PC-9 (cell line): ENCODE data around the gene KRTAP5-5. TPM values are rescaled to one million over a fixed set of nuclear protein-coding genes. Genes with fewer than 3 reads are reported as not detected.
"Not testable (repeated sequence)": the region's sequence is repeated elsewhere in the genome, so short reads cannot be mapped to it uniquely, and the experiment has no call there.

Experiments used
- BruUV-seq: library from RNA; stranded (reverse); fragments of 400-500 nt; replicated peaks from 2 replicates; lab custom pipeline; 2021; lab: Mats Ljungman, UMichigan
- CTCF ChIA-PET: fragments of 300-600 bp; sonication (Branson Sonifier 250); formaldehyde crosslinking; loops from one replicate; lab custom pipeline; 2022; ENCODE audit warnings: antibody characterized with exemption; lab: Charles Lee
- POLR2A ChIA-PET: fragments of 300-600 bp; sonication (Branson Sonifier 250); formaldehyde crosslinking; loops from one replicate; lab custom pipeline; 2022; ENCODE audit warnings: antibody characterized with exemption; ENCODE audit not compliant: unreplicated experiment; lab: Charles Lee
- DNase-seq, 2 experiments: peaks; one replicate each; pipeline versions ENCODE4 v3.0.0 to v3.0.0-alpha.2; 2015 to 2022; ENCODE audit warnings: mixed read lengths in 1 of 2
- H2AFZ ChIP-seq: fragments of 200-600 bp; sonication (generic); 2 replicates; pipeline ENCODE4 v1.8.1; 2017; ENCODE audit warnings: antibody characterized with exemption
- H3F3A ChIP-seq: fragments of 200-600 bp; sonication (generic); 2 replicates; pipeline ENCODE4 v1.8.1; 2017; ENCODE audit warnings: antibody characterized with exemption, mild to moderate bottlenecking, low read depth; ENCODE audit not compliant: insufficient read depth
- H3K27ac ChIP-seq: fragments of 200-600 bp; sonication (generic); 2 replicates; pipeline ENCODE4 v1.6.1; 2016; ENCODE audit warnings: mixed run types
- H3K27me3 ChIP-seq: fragments of 200-600 bp; sonication (generic); 2 replicates; pipeline ENCODE4 v1.6.1; 2016; ENCODE audit warnings: low read depth, mixed run types; ENCODE audit not compliant: insufficient read depth
- H3K36me3 ChIP-seq: fragments of 200-600 bp; sonication (generic); 2 replicates; pipeline ENCODE4 v1.6.1; 2016; ENCODE audit warnings: low read depth, mixed run types
- H3K4me1 ChIP-seq: fragments of 200-600 bp; sonication (generic); replicated peaks from 2 replicates; pipeline ENCODE4 v1.6.1; 2016; ENCODE audit warnings: mixed run types; ENCODE audit not compliant: insufficient read depth
- H3K4me2 ChIP-seq: fragments of 200-600 bp; sonication (generic); 2 replicates; pipeline ENCODE4 v1.6.1; 2017; ENCODE audit warnings: mixed run types
- H3K4me3 ChIP-seq: fragments of 200-600 bp; sonication (generic); 2 replicates; pipeline ENCODE4 v1.6.1; 2016; ENCODE audit warnings: mixed run types
- H3K79me2 ChIP-seq: fragments of 200-600 bp; sonication (generic); 2 replicates; pipeline ENCODE4 v1.6.1; 2017; ENCODE audit warnings: low read depth, mixed run types
- H3K9me2 ChIP-seq: fragments of 200-600 bp; sonication (generic); 2 replicates; pipeline ENCODE4 v1.8.1; 2017; ENCODE audit warnings: mild to moderate bottlenecking; ENCODE audit not compliant: insufficient read depth
- H3K9me3 ChIP-seq: fragments of 200-600 bp; sonication (generic); 2 replicates; pipeline ENCODE4 v1.8.1; 2016; ENCODE audit warnings: low read depth; ENCODE audit not compliant: insufficient read depth
- H4K20me1 ChIP-seq: fragments of 200-600 bp; sonication (generic); 2 replicates; pipeline ENCODE4 v1.8.1; 2017; ENCODE audit not compliant: insufficient read depth
- CTCF ChIP-seq: fragments of 200-600 bp; sonication (generic); conservative IDR thresholded peaks from 2 replicates; pipeline ENCODE4 v1.6.1; 2017; ENCODE audit warnings: mixed run types, antibody characterized with exemption, mild to moderate bottlenecking, moderate library complexity
- EZH2 ChIP-seq: fragments of 200-600 bp; sonication (generic); IDR thresholded peaks from 2 replicates; pipeline ENCODE4 v1.8.0; 2017; ENCODE audit warnings: antibody characterized with exemption, low read depth
- intact Hi-C: fragments of 100-400 bp; cut with micrococcal nuclease; formaldehyde crosslinking; loops from one replicate; pipeline ENCODE4 v1.10.0; 2022; ENCODE audit not compliant: unreplicated experiment
- total RNA-seq: library from RNA; stranded (reverse); gene quantifications from 2 replicates; pipeline ENCODE4 v1.2.3, GENCODE V29; 2021

KRTAP5-5 gene
- total RNA-seq, 1 experiment from 2014 or later, result not detected

GRCh38 chr11:1592628-1593027 is 36.9 kb upstream of the KRTAP5-5 start:
- CTCF ChIA-PET, result no interaction called here
- H4K20me1 ChIP-seq, result no peaks in the 10 kb centered on the region
- no peaks in the 10 kb centered on the region for H3K36me3 ChIP-seq
- intact Hi-C loops, result no loop called here
- H3K4me2 ChIP-seq, result no peak overlapping the region
- H3K9me3 ChIP-seq, result no peaks in the 10 kb centered on the region
- DNase-seq, result no peak
- POLR2A ChIA-PET, result no interaction called here
- H2AFZ ChIP-seq, result no peak overlapping the region
- no peaks in the 10 kb centered on the region for H3K9me2 ChIP-seq
- TF ChIP-seq EZH2, result no peak
- no peak for TF ChIP-seq CTCF
- no peaks in the 10 kb centered on the region for H3K79me2 ChIP-seq
- H3K4me3 ChIP-seq, result no peak overlapping the region
- no peaks in the 10 kb centered on the region for H3F3A ChIP-seq
- peaks cover 5% of the 10 kb centered on the region; the same call in 1 of the 2 replicates for H3K4me1 ChIP-seq
- no peak overlapping the region for H3K27ac ChIP-seq
- peaks cover 21% of the 10 kb centered on the region; the same call in 1 of the 2 replicates for H3K27me3 ChIP-seq
- BruUV-seq, result no TSS peak

GRCh38 chr11:1595994-1596575 is 33.5 kb upstream of the KRTAP5-5 start:
- H3K9me3 ChIP-seq, H3K4me1 ChIP-seq, H3K79me2 ChIP-seq, H3K9me2 ChIP-seq, BruUV-seq, H2AFZ ChIP-seq, DNase-seq, CTCF ChIA-PET, H3K4me3 ChIP-seq, H3K36me3 ChIP-seq, intact Hi-C loops, POLR2A ChIA-PET, H3F3A ChIP-seq, H3K4me2 ChIP-seq, H3K27ac ChIP-seq, H4K20me1 ChIP-seq: not testable (repeated sequence)
- H3K27me3 ChIP-seq, result peaks cover 32% of the 10 kb centered on the region

- H3K4me1 ChIP-seq, BruUV-seq, H3K4me2 ChIP-seq, H3K79me2 ChIP-seq, POLR2A ChIA-PET, H2AFZ ChIP-seq, CTCF ChIA-PET, H3K27ac ChIP-seq, DNase-seq, H3K9me3 ChIP-seq, H3K4me3 ChIP-seq, intact Hi-C loops, H3F3A ChIP-seq, H3K36me3 ChIP-seq, H3K9me2 ChIP-seq, H4K20me1 ChIP-seq: not testable (repeated sequence)
- peaks cover 30% of the 10 kb centered on the region for H3K27me3 ChIP-seq
Observed at GRCh38 chr11:1596576-1597121, 32.9 kb upstream of the KRTAP5-5 start.

- H2AFZ ChIP-seq, result no peak overlapping the region
- intact Hi-C loops, result no loop called here
- H3K9me3 ChIP-seq, result no peaks in the 10 kb centered on the region
- no peaks in the 10 kb centered on the region for H3F3A ChIP-seq
- H3K79me2 ChIP-seq, result no peaks in the 10 kb centered on the region
- no peaks in the 10 kb centered on the region for H3K9me2 ChIP-seq
- no peak overlapping the region for H3K4me2 ChIP-seq
- no peak overlapping the region for H3K27ac ChIP-seq
- H3K36me3 ChIP-seq, result no peaks in the 10 kb centered on the region
- TF ChIP-seq CTCF (no peak), EZH2 (no peak)
- H3K4me3 ChIP-seq, result no peak overlapping the region
- H4K20me1 ChIP-seq, result no peaks in the 10 kb centered on the region
- peaks cover 33% of the 10 kb centered on the region for H3K27me3 ChIP-seq
- ChIA-PET POLR2A (no interaction called here), CTCF (no interaction called here)
- no TSS peak for BruUV-seq
- no peaks in the 10 kb centered on the region for H3K4me1 ChIP-seq
- DNase-seq, result no peak
Observed at GRCh38 chr11:1597331-1597993, 32.1 kb upstream of the KRTAP5-5 start.
